PFSK-1 (cell line): ENCODE measurements around the gene APOBR.

Source experiments
- FOXP2 ChIP-seq: optimal IDR thresholded peaks from 2 replicates; pipeline ENCODE3; 2011; ENCODE audit warnings: borderline replicate concordance, control low read depth, inconsistent platforms; ENCODE audit not compliant: insufficient read depth; ENCODE audit errors: extremely low read length, extremely low read depth
- POLR2AphosphoS5 ChIP-seq: IDR thresholded peaks from 2 replicates; pipeline ENCODE4 v1.6.1; 2012; ENCODE audit warnings: low read depth, mild to moderate bottlenecking, control low read depth, low read length, moderate library complexity
- SIN3A ChIP-seq: IDR thresholded peaks from 2 replicates; pipeline ENCODE4 v1.6.1; 2012; ENCODE audit warnings: mild to moderate bottlenecking, low read length, moderate library complexity, borderline replicate concordance; ENCODE audit not compliant: insufficient read depth
- TAF1 ChIP-seq: IDR thresholded peaks from 2 replicates; pipeline ENCODE4 v1.6.1; 2012; ENCODE audit warnings: low read length, control low read depth, borderline replicate concordance; ENCODE audit not compliant: insufficient read depth
- TF ChIP-seq, protein P1 (sequence below), 2 experiments: IDR thresholded peaks; 2 replicates each; pipeline versions ENCODE4 v1.6.1 to v1.8.0; 2011 to 2012; ENCODE audit warnings: low read depth in 2 of 2, low read length in 2 of 2, control low read depth in 1 of 2, inconsistent platforms in 1 of 2, mild to moderate bottlenecking in 1 of 2, moderate library complexity in 1 of 2; ENCODE audit not compliant: insufficient read depth in 1 of 2

GRCh38 chr16:28534542-28535373 lies 40.3 kb downstream of the APOBR start:
- no peak for TF ChIP-seq SIN3A
- TF ChIP-seq, protein P1, sequence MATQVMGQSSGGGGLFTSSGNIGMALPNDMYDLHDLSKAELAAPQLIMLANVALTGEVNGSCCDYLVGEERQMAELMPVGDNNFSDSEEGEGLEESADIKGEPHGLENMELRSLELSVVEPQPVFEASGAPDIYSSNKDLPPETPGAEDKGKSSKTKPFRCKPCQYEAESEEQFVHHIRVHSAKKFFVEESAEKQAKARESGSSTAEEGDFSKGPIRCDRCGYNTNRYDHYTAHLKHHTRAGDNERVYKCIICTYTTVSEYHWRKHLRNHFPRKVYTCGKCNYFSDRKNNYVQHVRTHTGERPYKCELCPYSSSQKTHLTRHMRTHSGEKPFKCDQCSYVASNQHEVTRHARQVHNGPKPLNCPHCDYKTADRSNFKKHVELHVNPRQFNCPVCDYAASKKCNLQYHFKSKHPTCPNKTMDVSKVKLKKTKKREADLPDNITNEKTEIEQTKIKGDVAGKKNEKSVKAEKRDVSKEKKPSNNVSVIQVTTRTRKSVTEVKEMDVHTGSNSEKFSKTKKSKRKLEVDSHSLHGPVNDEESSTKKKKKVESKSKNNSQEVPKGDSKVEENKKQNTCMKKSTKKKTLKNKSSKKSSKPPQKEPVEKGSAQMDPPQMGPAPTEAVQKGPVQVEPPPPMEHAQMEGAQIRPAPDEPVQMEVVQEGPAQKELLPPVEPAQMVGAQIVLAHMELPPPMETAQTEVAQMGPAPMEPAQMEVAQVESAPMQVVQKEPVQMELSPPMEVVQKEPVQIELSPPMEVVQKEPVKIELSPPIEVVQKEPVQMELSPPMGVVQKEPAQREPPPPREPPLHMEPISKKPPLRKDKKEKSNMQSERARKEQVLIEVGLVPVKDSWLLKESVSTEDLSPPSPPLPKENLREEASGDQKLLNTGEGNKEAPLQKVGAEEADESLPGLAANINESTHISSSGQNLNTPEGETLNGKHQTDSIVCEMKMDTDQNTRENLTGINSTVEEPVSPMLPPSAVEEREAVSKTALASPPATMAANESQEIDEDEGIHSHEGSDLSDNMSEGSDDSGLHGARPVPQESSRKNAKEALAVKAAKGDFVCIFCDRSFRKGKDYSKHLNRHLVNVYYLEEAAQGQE (IDR thresholded peaks at IDR 0.05; ENCODE audit: insufficient read depth in 1 of 2, low read depth in 2 of 2, low read length in 2 of 2): no peak
- TF ChIP-seq POLR2AphosphoS5: 0 out of 2 replicates have a peak, but pooled peaks have one; percentile 22
- TF ChIP-seq TAF1: no peak
- no peak for TF ChIP-seq FOXP2
